MM.1S (cell line): ENCODE results near the gene GRM5.
"Not testable (repeated sequence)": the region's sequence is repeated elsewhere in the genome, so short reads cannot be mapped to it uniquely, and the experiment has no call there.

Experiments used
- DNase-seq: peaks from one replicate; pipeline ENCODE4 v3.0.0-alpha.2; 2015
- H2AFZ ChIP-seq: fragments of 300-600 bp; sonication (generic); 2 replicates; pipeline ENCODE4 v1.6.0; 2016; ENCODE audit warnings: antibody characterized with exemption, low read length
- H3F3A ChIP-seq: fragments of 300-600 bp; sonication (generic); 2 replicates; pipeline ENCODE4 v1.6.1; 2016; ENCODE audit warnings: mild to moderate bottlenecking, antibody characterized with exemption, low read length, moderate library complexity, mixed read lengths; ENCODE audit not compliant: insufficient read depth
- H3K27ac ChIP-seq: fragments of 300-600 bp; sonication (generic); 2 replicates; pipeline ENCODE4 v1.5.1; 2016; ENCODE audit warnings: mild to moderate bottlenecking, low read length
- H3K27me3 ChIP-seq: fragments of 300-600 bp; sonication (generic); replicated peaks from 2 replicates; pipeline ENCODE4 v1.6.0; 2016; ENCODE audit warnings: low read length; ENCODE audit not compliant: insufficient read depth
- H3K36me3 ChIP-seq: fragments of 300-600 bp; sonication (generic); replicated peaks from 2 replicates; pipeline ENCODE4 v1.6.1; 2016; ENCODE audit warnings: mild to moderate bottlenecking, low read length, mixed read lengths; ENCODE audit not compliant: insufficient read depth
- H3K4me1 ChIP-seq: fragments of 300-600 bp; sonication (generic); 2 replicates; pipeline ENCODE4 v1.6.1; 2016; ENCODE audit warnings: low read length, mixed read lengths
- H3K4me2 ChIP-seq: fragments of 300-600 bp; sonication (generic); 2 replicates; pipeline ENCODE4 v1.6.0; 2016; ENCODE audit warnings: low read depth, low read length
- H3K4me3 ChIP-seq: fragments of 300-600 bp; sonication (generic); 2 replicates; pipeline ENCODE4 v1.5.1; 2016; ENCODE audit warnings: low read length, mixed read lengths
- H3K79me2 ChIP-seq: fragments of 300-600 bp; sonication (generic); 2 replicates; pipeline ENCODE4 v1.6.1; 2016; ENCODE audit warnings: mixed run types, low read length, mixed read lengths
- H3K9ac ChIP-seq: fragments of 300-600 bp; sonication (generic); 2 replicates; pipeline ENCODE4 v1.6.1; 2016; ENCODE audit warnings: low read length, mixed read lengths
- H3K9me2 ChIP-seq: fragments of 300-600 bp; sonication (generic); replicated peaks from 2 replicates; pipeline ENCODE4 v1.6.1; 2016; ENCODE audit warnings: mild to moderate bottlenecking, low read length, mixed read lengths; ENCODE audit not compliant: insufficient read depth
- H3K9me3 ChIP-seq: fragments of 300-600 bp; sonication (generic); replicated peaks from 2 replicates; pipeline ENCODE4 v1.6.1; 2016; ENCODE audit warnings: mild to moderate bottlenecking, low read length, mixed read lengths; ENCODE audit not compliant: insufficient read depth
- H4K20me1 ChIP-seq: fragments of 300-600 bp; sonication (generic); 2 replicates; pipeline ENCODE4 v1.6.1; 2016; ENCODE audit warnings: mild to moderate bottlenecking, low read length, moderate library complexity, mixed read lengths; ENCODE audit not compliant: insufficient read depth
- EZH2 ChIP-seq: fragments of 300-600 bp; sonication (generic); optimal IDR thresholded peaks from 2 replicates; pipeline ENCODE3; 2017; ENCODE audit warnings: low read depth, mild to moderate bottlenecking, antibody characterized with exemption, low read length, mixed read lengths
- EZH2phosphoT487 ChIP-seq: fragments of 300-600 bp; sonication (generic); IDR thresholded peaks from 2 replicates; pipeline ENCODE4 v1.6.1; 2018; ENCODE audit warnings: antibody characterized with exemption, low read length
- TF ChIP-seq, protein P1 (sequence below): fragments of 300-600 bp; sonication (generic); IDR thresholded peaks from 2 replicates; pipeline ENCODE4 v1.5.1; 2016; ENCODE audit warnings: antibody characterized with exemption, low read length, mixed read lengths

GRM5 gene

DNA sequence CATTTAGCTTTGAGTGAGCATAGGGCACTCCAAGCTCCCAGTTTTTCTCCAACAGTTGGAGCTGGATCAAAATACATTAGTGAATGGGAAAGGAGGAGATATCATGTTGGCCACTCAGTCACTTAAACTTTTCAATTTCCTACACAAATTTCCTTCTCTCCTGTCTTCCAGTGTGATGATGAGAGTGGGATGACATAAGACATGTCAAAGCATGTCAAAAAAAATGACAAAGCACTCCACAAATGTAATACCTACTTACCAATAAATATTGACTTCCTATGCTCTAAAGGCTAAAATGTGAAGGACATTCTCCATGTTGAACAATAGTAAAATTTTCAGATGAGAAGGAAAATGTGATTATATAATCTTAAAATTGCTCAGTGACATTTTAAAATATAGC, 1.5 kb upstream of the GRM5 start:
- Histone ChIP-seq H3K79me2 (no peaks in the 10 kb centered on the region), H4K20me1 (no peaks in the 10 kb centered on the region), H3K4me2 (no peak overlapping the region), H3K4me3 (no peak overlapping the region), H3K27me3 (no peaks in the 10 kb centered on the region), H2AFZ (no peak overlapping the region), H3F3A (no peaks in the 10 kb centered on the region), H3K9ac (no peak overlapping the region), H3K4me1 (no peaks in the 10 kb centered on the region), H3K27ac (no peak overlapping the region), H3K9me2 (no peaks in the 10 kb centered on the region), H3K36me3 (no peaks in the 10 kb centered on the region), H3K9me3 (no peaks in the 10 kb centered on the region)
- no peak for TF ChIP-seq EZH2phosphoT487
- no peak for TF ChIP-seq EZH2
- TF ChIP-seq, protein P1, sequence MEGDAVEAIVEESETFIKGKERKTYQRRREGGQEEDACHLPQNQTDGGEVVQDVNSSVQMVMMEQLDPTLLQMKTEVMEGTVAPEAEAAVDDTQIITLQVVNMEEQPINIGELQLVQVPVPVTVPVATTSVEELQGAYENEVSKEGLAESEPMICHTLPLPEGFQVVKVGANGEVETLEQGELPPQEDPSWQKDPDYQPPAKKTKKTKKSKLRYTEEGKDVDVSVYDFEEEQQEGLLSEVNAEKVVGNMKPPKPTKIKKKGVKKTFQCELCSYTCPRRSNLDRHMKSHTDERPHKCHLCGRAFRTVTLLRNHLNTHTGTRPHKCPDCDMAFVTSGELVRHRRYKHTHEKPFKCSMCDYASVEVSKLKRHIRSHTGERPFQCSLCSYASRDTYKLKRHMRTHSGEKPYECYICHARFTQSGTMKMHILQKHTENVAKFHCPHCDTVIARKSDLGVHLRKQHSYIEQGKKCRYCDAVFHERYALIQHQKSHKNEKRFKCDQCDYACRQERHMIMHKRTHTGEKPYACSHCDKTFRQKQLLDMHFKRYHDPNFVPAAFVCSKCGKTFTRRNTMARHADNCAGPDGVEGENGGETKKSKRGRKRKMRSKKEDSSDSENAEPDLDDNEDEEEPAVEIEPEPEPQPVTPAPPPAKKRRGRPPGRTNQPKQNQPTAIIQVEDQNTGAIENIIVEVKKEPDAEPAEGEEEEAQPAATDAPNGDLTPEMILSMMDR, result no peak
- no peak for DNase-seq

GRCh38 chr11:89065066-89065465, 716 bp downstream of the GRM5 start:
- TF ChIP-seq EZH2phosphoT487, result no peak
- TF ChIP-seq, protein P1, result no peak

GRCh38 chr11:89063481-89063951, 2.3 kb downstream of the GRM5 start:
- H3F3A ChIP-seq, H3K27ac ChIP-seq, H3K36me3 ChIP-seq, H3K79me2 ChIP-seq, H3K27me3 ChIP-seq, H4K20me1 ChIP-seq, DNase-seq, H3K4me2 ChIP-seq, H3K4me3 ChIP-seq, H3K9me3 ChIP-seq, H3K9ac ChIP-seq, H2AFZ ChIP-seq, H3K9me2 ChIP-seq, H3K4me1 ChIP-seq: not testable (repeated sequence)

More at GRCh38 chr11:89065066-89065465, 716 bp downstream of the GRM5 start:
- H3K4me3 ChIP-seq, result no peak overlapping the region
- no peaks in the 10 kb centered on the region for H3K9me3 ChIP-seq
- no peaks in the 10 kb centered on the region for H3K9me2 ChIP-seq
- H3K36me3 ChIP-seq, result no peaks in the 10 kb centered on the region
- no peaks in the 10 kb centered on the region for H4K20me1 ChIP-seq
- no peaks in the 10 kb centered on the region for H3F3A ChIP-seq
- H3K79me2 ChIP-seq, result no peaks in the 10 kb centered on the region
- no peak overlapping the region for H3K9ac ChIP-seq
- no peaks in the 10 kb centered on the region for H3K27me3 ChIP-seq
- H3K4me2 ChIP-seq, result no peak overlapping the region
- DNase-seq, result no peak
- H3K27ac ChIP-seq, result no peak overlapping the region
- no peak overlapping the region for H2AFZ ChIP-seq
- H3K4me1 ChIP-seq, result no peaks in the 10 kb centered on the region

DNA sequence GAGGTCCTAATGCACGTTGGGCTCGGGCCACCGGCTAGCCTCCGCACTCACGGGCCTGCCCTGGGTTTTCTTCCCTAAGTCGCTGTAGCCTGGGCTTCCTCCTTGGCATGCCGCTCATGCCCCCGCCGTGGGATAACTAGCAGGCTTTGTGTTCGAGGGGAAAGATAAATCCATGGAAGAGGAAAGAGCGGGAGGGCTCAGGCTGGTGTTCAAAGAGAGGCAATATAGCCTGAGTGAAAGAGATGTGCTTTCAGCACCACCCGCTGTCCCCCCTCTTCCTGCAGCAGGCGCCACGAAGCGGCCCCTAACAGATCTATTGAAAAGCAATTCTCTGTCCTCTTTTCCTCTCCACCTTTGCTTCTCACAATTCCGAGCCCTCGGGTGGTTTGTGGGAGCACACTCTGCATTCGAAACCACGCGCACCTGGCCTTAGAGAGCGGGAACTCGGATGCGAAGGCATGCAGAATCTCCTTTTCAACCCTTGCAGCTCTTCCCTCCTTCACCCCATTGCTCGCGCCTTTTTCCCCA, 2.9 kb downstream of the GRM5 start:
- not testable (repeated sequence) for H3K79me2 ChIP-seq, H2AFZ ChIP-seq, H3K9ac ChIP-seq, H3K4me3 ChIP-seq, H3K4me2 ChIP-seq, H4K20me1 ChIP-seq, H3K27ac ChIP-seq, H3K4me1 ChIP-seq, H3K36me3 ChIP-seq, H3K27me3 ChIP-seq, H3F3A ChIP-seq, H3K9me3 ChIP-seq, H3K9me2 ChIP-seq, DNase-seq

DNA sequence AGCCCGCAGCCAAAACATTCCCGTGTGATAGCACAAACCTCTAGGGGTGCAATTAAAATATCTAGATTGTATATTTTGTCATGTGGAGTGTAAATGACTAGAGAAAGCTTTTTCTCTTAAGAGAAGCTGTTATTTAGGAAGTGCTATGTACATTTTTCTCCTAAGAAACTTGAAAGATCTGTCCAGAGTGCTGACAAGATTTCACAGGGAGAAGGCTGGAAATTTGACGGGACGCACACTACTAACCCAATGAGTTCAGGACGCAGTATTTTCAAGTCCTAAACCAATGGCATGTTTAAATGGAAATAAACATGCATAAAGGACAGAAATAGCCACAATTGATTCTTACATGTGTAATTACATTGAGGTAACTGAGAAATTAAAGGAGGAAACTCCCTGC, 3.9 kb downstream of the GRM5 start:
- not testable (repeated sequence) for H3K9me3 ChIP-seq, H3K27ac ChIP-seq, H3K9me2 ChIP-seq, H2AFZ ChIP-seq, H3K27me3 ChIP-seq, H3K79me2 ChIP-seq, H3K4me2 ChIP-seq, H4K20me1 ChIP-seq, H3F3A ChIP-seq, H3K36me3 ChIP-seq, H3K9ac ChIP-seq, H3K4me3 ChIP-seq, H3K4me1 ChIP-seq, DNase-seq

DNA sequence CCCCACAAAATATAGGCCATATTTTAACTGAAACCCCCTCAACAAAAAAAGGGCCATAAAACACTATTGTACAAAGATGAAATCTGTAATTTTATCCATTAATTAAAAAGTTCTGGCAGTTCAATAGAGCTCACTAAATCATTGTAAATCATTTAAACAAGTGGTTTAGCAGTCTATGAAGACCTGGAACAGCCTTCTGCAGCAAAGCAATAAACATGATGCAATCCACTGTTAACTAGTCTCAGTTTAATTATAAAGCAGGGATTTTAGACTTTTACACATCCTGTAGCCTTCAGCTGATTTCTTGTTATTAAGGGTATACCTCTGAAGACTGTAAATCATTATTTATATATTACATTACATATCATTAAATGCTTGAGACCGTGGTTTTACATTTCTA, 8.4 kb downstream of the GRM5 start:
- not testable (repeated sequence) for H3K4me2 ChIP-seq, H3F3A ChIP-seq, H3K9ac ChIP-seq, H2AFZ ChIP-seq, H3K4me3 ChIP-seq, H3K79me2 ChIP-seq, H3K9me3 ChIP-seq, H4K20me1 ChIP-seq, H3K27ac ChIP-seq, H3K36me3 ChIP-seq, H3K9me2 ChIP-seq, H3K27me3 ChIP-seq, H3K4me1 ChIP-seq, DNase-seq
